SW 1271 (cell line): ENCODE data around the gene KBTBD2.
"Not testable (repeated sequence)": the region's sequence is repeated elsewhere in the genome, so short reads cannot be mapped to it uniquely, and the experiment has no call there.

Experiments
- DNase-seq, 2 experiments: peaks; one replicate each; lab custom pipeline; 2025; lab: John Stamatoyannopoulos, UW

KBTBD2 gene

GRCh38 chr7:32855837-32856775 lies 35.5 kb downstream of the KBTBD2 start:
- not testable (repeated sequence) for DNase-seq

DNA sequence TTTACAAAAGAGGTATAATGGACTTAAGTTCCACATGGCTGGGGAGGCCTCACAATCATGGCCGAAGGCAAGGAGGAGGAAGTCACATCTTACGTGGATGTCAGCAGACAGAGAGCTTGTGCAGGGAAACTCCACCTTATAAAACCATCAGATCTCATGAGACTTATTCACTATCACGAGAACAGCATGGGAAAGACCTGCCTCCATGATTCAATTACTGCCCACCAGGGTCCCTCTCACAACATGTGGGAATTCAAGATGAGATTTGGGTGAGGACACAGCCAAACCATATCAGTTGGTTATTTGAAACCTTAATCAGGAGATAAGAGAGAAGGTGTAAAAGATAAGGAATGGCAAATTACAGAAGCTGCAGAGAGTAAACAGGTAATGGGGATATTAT lies 40.9 kb downstream of the KBTBD2 start:
- DNase-seq, result not testable (repeated sequence)

- DNase-seq, result not testable (repeated sequence)
Observed at GRCh38 chr7:32848655-32849054, 42.9 kb downstream of the KBTBD2 start.

- peak; percentile 47 to 71 for DNase-seq
Observed at GRCh38 chr7:32846630-32847225, 44.8 kb downstream of the KBTBD2 start.

DNA sequence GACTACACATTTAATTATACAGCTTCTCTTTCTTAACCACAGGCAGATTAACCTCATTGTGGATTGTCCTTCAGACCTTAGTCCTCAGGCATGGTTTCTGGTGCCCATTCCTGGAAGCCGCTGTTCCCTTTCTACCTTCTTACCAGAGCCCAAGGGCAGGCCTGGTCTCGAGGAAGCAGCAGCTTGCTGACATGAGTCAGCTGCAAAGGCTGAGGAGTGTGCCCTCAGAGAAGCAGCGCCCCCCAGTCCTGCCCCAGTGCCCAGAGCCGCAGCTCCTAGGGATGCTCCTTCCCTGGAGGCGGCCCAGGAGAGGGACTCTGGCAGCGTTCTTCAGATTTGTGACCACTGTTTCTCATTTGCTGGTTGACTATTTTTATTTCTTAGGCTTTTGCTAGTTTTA lies 46.8 kb downstream of the KBTBD2 start:
- not testable (repeated sequence) for DNase-seq

- DNase-seq, result not testable (repeated sequence)
Observed at GRCh38 chr7:32843763-32844162, 47.8 kb downstream of the KBTBD2 start.

DNA sequence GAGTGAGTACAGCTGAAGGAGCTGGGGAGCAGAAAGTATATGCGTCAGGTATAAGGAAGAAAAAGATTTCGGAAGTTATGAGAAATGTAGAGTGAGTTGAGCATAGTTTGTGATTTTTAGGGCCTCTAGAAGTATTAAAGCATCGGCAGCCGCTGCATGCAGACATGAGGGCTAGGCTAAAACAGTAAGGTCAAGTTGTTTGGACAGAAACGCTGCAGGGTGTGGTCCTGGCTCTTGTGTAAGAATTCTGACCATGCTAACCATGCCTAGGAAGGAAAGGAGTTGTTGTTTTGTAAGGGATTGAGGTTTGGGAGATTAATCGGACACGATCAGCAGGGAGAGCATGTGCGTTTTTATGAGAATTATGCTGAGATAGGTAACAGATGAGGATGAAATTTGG lies 51.7 kb downstream of the KBTBD2 start:
- not testable (repeated sequence) for DNase-seq

- not testable (repeated sequence) for DNase-seq
Observed at GRCh38 chr7:32828996-32829752, 62.4 kb downstream of the KBTBD2 start.
